MM.1S (cell line): ENCODE data around the gene POLR2J3.
"Not testable (repeated sequence)": the region's sequence is repeated elsewhere in the genome, so short reads cannot be mapped to it uniquely, and the experiment has no call there.

Source experiments
- EZH2 ChIP-seq: fragments of 300-600 bp; sonication (generic); optimal IDR thresholded peaks from 2 replicates; pipeline ENCODE3; 2017; ENCODE audit warnings: low read depth, mild to moderate bottlenecking, antibody characterized with exemption, low read length, mixed read lengths
- TF ChIP-seq, protein P1 (sequence below): fragments of 300-600 bp; sonication (generic); IDR thresholded peaks from 2 replicates; pipeline ENCODE4 v1.5.1; 2016; ENCODE audit warnings: antibody characterized with exemption, low read length, mixed read lengths

GRCh38 chr7:102542771-102543170 is 29.6 kb downstream of the POLR2J3 start:
- TF ChIP-seq, protein P1, sequence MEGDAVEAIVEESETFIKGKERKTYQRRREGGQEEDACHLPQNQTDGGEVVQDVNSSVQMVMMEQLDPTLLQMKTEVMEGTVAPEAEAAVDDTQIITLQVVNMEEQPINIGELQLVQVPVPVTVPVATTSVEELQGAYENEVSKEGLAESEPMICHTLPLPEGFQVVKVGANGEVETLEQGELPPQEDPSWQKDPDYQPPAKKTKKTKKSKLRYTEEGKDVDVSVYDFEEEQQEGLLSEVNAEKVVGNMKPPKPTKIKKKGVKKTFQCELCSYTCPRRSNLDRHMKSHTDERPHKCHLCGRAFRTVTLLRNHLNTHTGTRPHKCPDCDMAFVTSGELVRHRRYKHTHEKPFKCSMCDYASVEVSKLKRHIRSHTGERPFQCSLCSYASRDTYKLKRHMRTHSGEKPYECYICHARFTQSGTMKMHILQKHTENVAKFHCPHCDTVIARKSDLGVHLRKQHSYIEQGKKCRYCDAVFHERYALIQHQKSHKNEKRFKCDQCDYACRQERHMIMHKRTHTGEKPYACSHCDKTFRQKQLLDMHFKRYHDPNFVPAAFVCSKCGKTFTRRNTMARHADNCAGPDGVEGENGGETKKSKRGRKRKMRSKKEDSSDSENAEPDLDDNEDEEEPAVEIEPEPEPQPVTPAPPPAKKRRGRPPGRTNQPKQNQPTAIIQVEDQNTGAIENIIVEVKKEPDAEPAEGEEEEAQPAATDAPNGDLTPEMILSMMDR, result not testable (repeated sequence)
- not testable (repeated sequence) for TF ChIP-seq EZH2
